GM21381 (cell line): ENCODE data around the gene RND2.

ENCODE experiments used
- ATAC-seq: cut with Tn5 transposase; IDR thresholded peaks from one replicate; pipeline ENCODE4 v1.9.1; 2021; ENCODE audit warnings: mild to moderate bottlenecking, moderate library complexity; ENCODE audit not compliant: unreplicated experiment

The RND2 gene

DNA sequence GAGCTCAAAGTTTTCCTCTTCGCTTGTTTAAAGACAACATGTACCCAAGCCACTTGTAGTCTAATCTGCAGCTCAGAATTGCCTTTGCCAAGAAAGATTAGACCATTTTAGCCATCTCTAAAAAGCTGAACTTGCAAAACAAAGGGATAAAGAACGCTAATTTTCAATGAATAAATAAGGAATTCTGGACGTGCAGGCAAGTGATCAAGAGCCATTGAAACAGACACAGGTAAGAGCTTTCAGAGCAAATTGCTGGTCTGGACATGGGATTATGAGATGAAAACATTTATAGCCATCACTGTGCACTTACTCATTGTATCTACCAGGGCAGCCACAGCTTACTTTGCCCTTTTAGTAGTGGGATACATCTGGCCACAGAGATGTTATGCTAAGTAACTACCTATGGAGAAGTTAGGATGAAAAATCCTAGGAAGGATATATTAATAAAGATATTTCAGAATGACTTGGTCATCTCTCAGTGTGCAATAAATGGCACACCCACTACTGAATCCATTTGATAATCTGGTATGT lies 44.4 kb downstream of the RND2 start:
- ATAC-seq, result no peak

- no peak for ATAC-seq
Measured at GRCh38 chr17:43070257-43070656, 45.2 kb downstream of the RND2 start.

DNA sequence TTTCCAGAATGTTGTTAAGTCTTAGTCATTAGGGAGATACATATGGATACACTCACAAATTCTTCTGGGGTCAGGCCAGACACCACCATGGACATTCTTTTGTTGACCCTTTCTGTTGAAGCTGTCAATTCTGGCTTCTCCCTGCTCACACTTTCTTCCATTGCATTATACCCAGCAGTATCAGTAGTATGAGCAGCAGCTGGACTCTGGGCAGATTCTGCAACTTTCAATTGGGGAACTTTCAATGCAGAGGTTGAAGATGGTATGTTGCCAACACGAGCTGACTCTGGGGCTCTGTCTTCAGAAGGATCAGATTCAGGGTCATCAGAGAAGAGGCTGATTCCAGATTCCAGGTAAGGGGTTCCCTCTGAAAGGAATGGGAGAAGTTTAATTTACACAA lies 45.8 kb downstream of the RND2 start:
- ATAC-seq, result no peak

GRCh38 chr17:43074869-43075268 lies 49.8 kb downstream of the RND2 start:
- no peak for ATAC-seq

DNA sequence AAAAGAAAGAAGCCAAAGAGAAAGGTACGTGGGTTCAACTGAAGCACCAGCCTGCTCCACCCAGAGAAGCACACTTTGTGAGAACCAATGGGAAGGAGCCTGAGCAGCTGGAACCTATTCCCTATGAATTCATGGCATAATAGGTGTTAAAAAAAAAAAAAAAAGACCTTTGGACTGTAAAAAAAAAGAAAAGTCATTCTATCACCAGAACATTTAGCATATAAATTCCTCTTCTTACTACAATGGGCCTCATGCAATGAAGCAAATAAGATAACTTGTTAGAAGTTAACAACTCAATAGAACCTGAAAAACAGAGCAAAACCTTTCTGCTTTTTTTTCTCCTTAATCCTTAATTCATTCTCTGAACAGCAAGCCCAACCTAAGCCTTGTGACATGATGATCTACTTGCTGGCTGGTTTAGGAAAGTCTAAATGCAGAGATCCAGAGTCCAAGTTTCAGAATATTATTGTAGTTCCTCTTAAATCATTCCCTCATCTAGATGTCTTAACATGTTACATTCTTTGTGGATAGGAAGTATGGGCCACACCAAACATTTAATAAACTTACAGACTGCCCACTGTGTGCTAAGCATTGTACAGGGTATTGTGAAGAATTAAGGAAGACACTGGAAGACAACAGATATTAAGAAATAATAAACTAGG lies 54.7 kb downstream of the RND2 start:
- no peak for ATAC-seq
